Subcutaneous abdominal adipose tissue (tissue), 5 donors: Measurements from ENCODE around the gene KAZN.
"Not testable (repeated sequence)": the region's sequence is repeated elsewhere in the genome, so short reads cannot be mapped to it uniquely, and the experiment has no call there.

Experiments
- H3K27ac ChIP-seq: one replicate; pipeline ENCODE4 v1.7.0; 2013; ENCODE audit warnings: low read depth, mild to moderate bottlenecking, inconsistent platforms, low read length, moderate library complexity
- H3K27me3 ChIP-seq, 5 donors: one replicate each; pipeline ENCODE4 v1.7.0; 2013; ENCODE audit warnings: low read length in 5 of 5, inconsistent platforms in 1 of 5; ENCODE audit not compliant: control insufficient read depth in 5 of 5, insufficient read depth in 4 of 5
- H3K36me3 ChIP-seq, 5 donors: one replicate each; pipeline ENCODE4 v1.7.0; 2013; ENCODE audit warnings: low read length in 5 of 5; ENCODE audit not compliant: control insufficient read depth in 5 of 5, insufficient read depth in 5 of 5
- H3K4me1 ChIP-seq, 5 donors: one replicate each; pipeline ENCODE4 v1.7.0; 2013; ENCODE audit warnings: low read length in 5 of 5, mild to moderate bottlenecking in 3 of 5, moderate library complexity in 1 of 5; ENCODE audit not compliant: control insufficient read depth in 5 of 5, insufficient read depth in 5 of 5
- H3K4me3 ChIP-seq, 5 donors: one replicate each; pipeline ENCODE4 v1.7.0; 2013; ENCODE audit warnings: low read length in 5 of 5, low read depth in 1 of 5
- H3K9ac ChIP-seq, 5 donors: one replicate each; pipeline ENCODE4 v1.7.0; 2013; ENCODE audit warnings: low read length in 5 of 5, mild to moderate bottlenecking in 4 of 5, moderate library complexity in 3 of 5
- H3K9me3 ChIP-seq, 5 donors: one replicate each; pipeline ENCODE4 v1.7.0; 2013; ENCODE audit warnings: low read length in 5 of 5; ENCODE audit not compliant: control insufficient read depth in 5 of 5
- donor health status: healthy.
- donor health status: healthy.
- donor health status: healthy.
- donor health status: healthy.
- donor health status: healthy.

Gene KAZN

GRCh38 chr1:15130607-15131006, 532.1 kb downstream of the KAZN start:
- Histone ChIP-seq H3K27me3 (peaks cover 0 to 8% (median 2%) of the 10 kb centered on the region in 5 donors), H3K9me3 (peaks cover 2 to 6% (median 4%) of the 10 kb centered on the region in 5 donors), H3K27ac (no peak overlapping the region), H3K4me1 (no peaks in the 10 kb centered on the region), H3K9ac (no peak overlapping the region), H3K4me3 (no peak overlapping the region), H3K36me3 (no peaks in the 10 kb centered on the region)

DNA sequence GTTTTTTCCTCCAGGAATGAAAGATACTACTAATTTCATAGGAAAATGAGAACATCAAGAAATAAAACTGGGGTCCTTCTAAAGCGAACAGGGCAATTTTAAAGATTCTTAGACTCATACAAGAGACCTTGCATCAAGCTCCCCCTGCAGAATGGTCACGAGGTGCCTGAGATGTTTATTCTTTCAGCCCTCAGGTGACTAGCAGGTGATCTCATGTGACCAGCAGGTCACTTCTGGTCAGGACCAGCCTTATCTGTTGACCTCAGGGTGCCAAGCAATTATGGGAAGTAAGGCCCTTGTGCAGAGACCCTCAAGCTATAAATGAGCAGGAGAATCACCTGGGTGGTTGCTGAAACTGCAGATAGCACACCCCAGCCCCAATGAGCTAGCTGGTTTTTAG, 534.5 kb downstream of the KAZN start:
- Histone ChIP-seq H3K4me1 (no peaks in the 10 kb centered on the region), H3K9me3 (peaks cover 2 to 6% (median 4%) of the 10 kb centered on the region in 5 donors), H3K4me3 (no peak overlapping the region), H3K27ac (no peak overlapping the region), H3K36me3 (no peaks in the 10 kb centered on the region), H3K27me3 (peaks cover 0 to 8% (median 4%) of the 10 kb centered on the region in 5 donors), H3K9ac (no peak overlapping the region)

DNA sequence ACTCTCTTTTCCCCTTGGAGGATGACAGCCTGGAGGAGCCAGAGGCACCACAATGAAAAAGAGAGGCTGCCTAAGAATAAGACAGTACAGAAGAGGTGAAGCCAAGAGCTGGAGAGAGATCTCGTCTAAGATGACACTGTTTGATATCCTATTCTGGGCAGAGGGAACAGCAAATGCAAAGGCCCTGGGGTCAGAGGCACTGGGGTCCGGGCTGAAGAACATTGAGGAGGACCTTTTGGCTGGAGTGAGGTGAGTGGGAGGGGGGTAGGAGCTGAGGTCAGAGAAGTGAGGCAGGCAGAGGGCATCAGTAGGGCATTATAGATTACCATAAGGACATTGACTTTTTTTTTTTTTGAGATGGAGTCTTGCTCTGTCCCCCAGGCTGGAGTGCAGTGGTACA, 535.8 kb downstream of the KAZN start:
- Histone ChIP-seq H3K4me1 (no peaks in the 10 kb centered on the region), H3K27ac (no peak overlapping the region), H3K9ac (no peak overlapping the region), H3K4me3 (no peak overlapping the region), H3K27me3 (peaks cover 0 to 8% (median 4%) of the 10 kb centered on the region in 5 donors), H3K9me3 (peaks cover 2 to 6% (median 4%) of the 10 kb centered on the region in 5 donors), H3K36me3 (no peaks in the 10 kb centered on the region)

DNA sequence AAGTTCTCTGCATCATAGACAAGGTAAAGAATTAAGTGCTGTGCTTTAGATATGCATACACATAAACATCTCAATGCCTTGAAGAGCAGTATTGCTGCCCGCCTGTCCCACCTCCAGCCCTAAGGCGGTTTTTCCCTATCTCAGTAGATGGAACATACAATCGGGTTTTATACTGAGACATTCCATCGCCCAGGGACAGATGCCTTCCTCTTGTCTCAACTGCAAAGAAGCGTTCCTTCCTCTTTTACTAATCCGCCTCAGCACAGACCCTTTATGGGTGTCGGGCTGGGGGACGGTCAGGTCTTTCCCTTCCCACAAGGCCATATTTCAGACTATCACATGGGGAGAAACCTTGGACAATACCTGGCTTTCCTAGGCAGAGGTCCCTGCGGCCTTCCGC, 537.1 kb downstream of the KAZN start:
- peaks cover 0 to 17% (median 7%) of the 10 kb centered on the region in 5 donors for H3K27me3 ChIP-seq
- not testable (repeated sequence) for H3K4me1 ChIP-seq, H3K36me3 ChIP-seq, H3K9ac ChIP-seq, H3K9me3 ChIP-seq, H3K4me3 ChIP-seq, H3K27ac ChIP-seq

DNA sequence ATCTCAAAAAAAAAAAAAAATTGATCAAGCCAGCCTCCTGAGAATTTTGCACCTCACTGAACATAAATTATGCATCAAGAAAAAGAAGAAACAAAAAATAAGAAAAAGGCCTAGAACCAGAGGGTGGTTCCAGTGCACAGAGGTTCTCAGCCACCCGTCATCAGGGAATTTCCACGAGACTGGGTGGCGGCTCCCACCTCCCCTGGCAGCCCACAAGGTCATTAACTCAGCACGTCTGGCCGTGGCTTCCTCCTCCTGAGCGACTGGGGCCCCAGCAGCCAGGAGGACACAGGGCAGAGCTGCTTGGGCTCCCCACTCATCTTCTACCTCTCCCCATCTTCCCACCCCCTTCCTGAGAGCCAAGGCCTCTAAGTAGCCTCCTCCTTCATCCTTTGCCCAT, 539.3 kb downstream of the KAZN start:
- H3K4me1 ChIP-seq = peaks cover 0 to 8% (median 0%) of the 10 kb centered on the region in 5 donors
- H3K4me3 ChIP-seq = no peak overlapping the region
- no peaks in the 10 kb centered on the region for H3K9me3 ChIP-seq
- peaks cover 0 to 12% (median 7%) of the 10 kb centered on the region in 5 donors for H3K27me3 ChIP-seq
- no peak overlapping the region for H3K9ac ChIP-seq
- no peak overlapping the region for H3K27ac ChIP-seq
- no peaks in the 10 kb centered on the region for H3K36me3 ChIP-seq

- H3K4me3 ChIP-seq = no peak overlapping the region
- no peaks in the 10 kb centered on the region for H3K9me3 ChIP-seq
- peaks cover 0 to 9% (median 5%) of the 10 kb centered on the region in 5 donors for H3K27me3 ChIP-seq
- no peaks in the 10 kb centered on the region for H3K36me3 ChIP-seq
- H3K9ac ChIP-seq = no peak overlapping the region
- H3K27ac ChIP-seq = no peak overlapping the region
- H3K4me1 ChIP-seq = peaks cover 0 to 8% (median 0%) of the 10 kb centered on the region in 5 donors
These were observed 541.3 kb downstream of the KAZN start for GRCh38 chr1:15139654-15140350.

DNA sequence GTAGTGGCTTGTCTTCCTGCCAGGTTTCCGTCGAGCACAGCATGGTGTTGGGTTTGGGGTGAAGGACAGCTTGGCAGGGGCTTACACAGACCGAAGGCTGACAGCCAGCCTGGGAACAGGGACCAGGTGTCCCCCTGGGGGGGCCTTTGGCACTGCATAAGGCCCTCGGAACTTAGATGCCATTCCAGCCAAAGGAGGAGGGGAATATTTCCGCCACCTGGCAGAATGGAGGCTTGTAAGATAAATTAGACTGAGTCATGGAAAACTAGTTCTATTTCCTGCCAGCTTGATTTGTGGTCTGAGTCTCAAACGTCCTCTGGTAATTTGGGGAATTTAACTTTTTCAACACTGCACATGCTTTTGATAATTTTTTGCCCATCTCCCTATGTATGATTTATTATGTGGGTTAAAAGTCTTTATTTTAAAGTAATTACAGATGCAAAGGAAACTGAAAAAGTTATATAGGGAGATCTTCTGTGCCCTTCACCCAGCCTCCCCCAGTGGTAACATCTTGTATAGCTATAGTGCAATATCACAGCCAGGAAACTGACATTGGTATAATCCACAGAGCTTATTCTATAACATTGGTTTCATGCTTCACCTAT, 543.6 kb downstream of the KAZN start:
- peaks cover 0 to 10% (median 0%) of the 10 kb centered on the region in 5 donors for H3K4me1 ChIP-seq
- no peak overlapping the region for H3K9ac ChIP-seq
- no peak overlapping the region for H3K4me3 ChIP-seq
- no peaks in the 10 kb centered on the region for H3K36me3 ChIP-seq
- H3K27ac ChIP-seq = no peak overlapping the region
- no peaks in the 10 kb centered on the region for H3K9me3 ChIP-seq
- H3K27me3 ChIP-seq = peaks cover 0 to 8% (median 5%) of the 10 kb centered on the region in 5 donors

DNA sequence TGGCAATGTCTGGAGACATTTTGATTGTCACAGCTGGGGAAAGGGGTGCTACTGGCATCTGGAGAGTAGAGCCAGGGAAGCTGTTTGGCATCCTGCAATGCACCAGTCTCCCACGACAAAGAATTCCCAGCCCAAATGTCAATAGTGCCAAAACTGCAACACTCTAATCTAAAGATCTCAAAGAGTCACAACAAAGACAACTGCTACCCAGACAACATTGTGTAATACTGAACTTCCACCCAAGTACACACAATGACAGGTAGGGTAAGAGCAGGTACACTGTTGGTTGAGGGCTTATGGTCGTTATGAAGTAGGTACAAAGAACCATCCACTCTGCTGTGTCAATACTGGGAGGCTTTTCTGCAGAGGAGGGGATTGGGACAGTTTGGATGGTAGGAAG, 546.8 kb downstream of the KAZN start:
- no peak overlapping the region for H3K27ac ChIP-seq
- no peaks in the 10 kb centered on the region for H3K36me3 ChIP-seq
- H3K27me3 ChIP-seq = peaks cover 0 to 14% (median 2%) of the 10 kb centered on the region in 5 donors
- H3K4me3 ChIP-seq = no peak overlapping the region
- no peak overlapping the region for H3K9ac ChIP-seq
- H3K9me3 ChIP-seq = no peaks in the 10 kb centered on the region
- H3K4me1 ChIP-seq = peaks cover 0 to 12% (median 0%) of the 10 kb centered on the region in 5 donors

DNA sequence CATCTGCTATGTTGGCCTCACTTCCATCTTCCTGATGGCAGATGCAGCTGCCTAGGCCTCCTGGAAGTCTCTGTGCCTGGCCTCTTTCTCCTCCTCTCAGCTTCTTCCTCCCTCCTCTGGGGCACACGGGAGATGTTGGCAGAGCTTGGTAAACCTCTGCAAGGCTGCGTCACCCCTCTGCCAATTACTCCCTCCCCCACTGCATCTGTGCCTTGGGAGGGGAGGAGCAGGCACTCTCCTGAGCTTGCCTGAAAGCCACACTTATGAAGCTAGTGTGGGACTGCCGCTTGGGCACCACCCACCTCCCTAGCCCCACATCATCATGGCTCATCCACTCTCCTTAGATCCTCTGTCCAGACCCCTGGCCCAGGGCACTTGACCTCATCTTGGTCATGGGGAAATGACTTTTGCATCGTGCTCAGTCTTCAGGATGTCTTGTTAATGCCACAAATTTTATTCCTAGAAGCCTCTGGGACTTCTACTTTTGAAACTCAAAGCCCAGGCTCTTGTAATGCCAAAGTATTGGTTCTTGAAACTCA, 547.7 kb downstream of the KAZN start:
- Histone ChIP-seq H3K4me3 (no peak overlapping the region), H3K4me1 (peaks cover 0 to 12% (median 0%) of the 10 kb centered on the region in 5 donors), H3K27ac (no peak overlapping the region), H3K36me3 (no peaks in the 10 kb centered on the region), H3K27me3 (peaks cover 0 to 15% (median 0%) of the 10 kb centered on the region in 5 donors), H3K9me3 (no peaks in the 10 kb centered on the region), H3K9ac (no peak overlapping the region)

DNA sequence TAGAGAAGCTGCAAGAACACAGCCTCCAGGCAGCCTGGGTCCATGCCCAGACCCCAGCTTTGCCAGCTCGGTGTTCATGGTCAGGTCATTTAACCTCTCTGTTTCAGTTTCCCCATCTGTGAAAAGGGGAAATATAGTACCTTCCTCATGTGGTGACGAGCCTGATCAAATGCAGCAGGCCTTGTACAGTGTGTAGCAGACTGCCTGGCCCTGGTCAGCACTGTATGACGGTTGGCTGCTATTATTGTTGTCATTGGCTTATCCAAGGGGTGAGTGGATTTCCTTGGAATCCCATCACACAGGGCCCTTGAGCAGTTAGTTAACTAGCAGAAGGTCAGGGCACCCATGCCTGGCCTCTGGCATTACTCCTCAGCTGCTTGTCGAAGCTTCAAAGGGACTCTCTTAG, 548.5 kb downstream of the KAZN start:
- no peak overlapping the region for H3K27ac ChIP-seq
- H3K9me3 ChIP-seq = no peaks in the 10 kb centered on the region
- no peaks in the 10 kb centered on the region for H3K36me3 ChIP-seq
- H3K9ac ChIP-seq = no peak overlapping the region
- peaks cover 0 to 18% (median 4%) of the 10 kb centered on the region in 5 donors for H3K27me3 ChIP-seq
- H3K4me1 ChIP-seq = peaks cover 0 to 7% (median 0%) of the 10 kb centered on the region in 5 donors
- no peak overlapping the region for H3K4me3 ChIP-seq
